Activated T-helper 9 cell treated with anti-CD3 and anti-CD28 coated beads, Interleukin-2, amount 50 U/mL, for 16 hours (primary cell): ENCODE measurements around the gene SREK1IP1.
"Not testable (repeated sequence)": the region's sequence is repeated elsewhere in the genome, so short reads cannot be mapped to it uniquely, and the experiment has no call there.

Experiments
- DNase-seq: peaks from one replicate; pipeline ENCODE4 v3.0.0-alpha.2; 2020; ENCODE audit warnings: low read depth

Gene SREK1IP1

GRCh38 chr5:64763948-64764503 lies 4.5 kb downstream of the SREK1IP1 start:
- no peak for DNase-seq

DNA sequence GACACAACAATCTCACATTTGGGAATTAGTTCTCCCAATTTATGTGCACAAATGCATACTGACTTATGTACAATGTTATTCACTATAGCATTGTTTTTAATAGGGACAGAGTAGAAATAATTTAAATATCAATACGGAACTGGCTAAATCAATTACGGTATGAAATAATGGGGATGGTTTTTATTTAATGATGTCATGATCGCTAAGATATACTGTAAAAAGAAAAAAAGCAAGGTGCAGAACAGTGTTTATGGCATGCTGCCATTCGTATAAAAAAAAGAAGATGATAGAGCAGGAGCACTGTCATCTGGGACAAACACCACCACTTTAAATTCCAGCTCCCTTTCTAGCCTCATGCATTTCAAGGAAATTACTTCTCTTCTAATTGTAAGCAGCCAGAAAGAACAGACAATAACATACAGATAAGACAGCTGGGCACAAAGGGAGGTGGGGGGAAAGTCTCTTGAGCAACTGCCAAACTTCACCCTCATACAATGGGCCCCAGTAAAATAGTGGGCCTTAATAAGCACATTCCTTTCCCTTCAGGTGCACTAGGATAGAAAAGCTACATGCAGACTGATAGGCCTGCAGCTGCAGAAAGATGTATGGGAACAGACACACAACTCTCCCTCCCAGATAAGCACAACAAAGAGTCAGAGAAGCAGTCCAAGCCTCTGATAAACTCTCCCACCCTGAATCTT lies 8.4 kb downstream of the SREK1IP1 start:
- DNase-seq: no peak

DNA sequence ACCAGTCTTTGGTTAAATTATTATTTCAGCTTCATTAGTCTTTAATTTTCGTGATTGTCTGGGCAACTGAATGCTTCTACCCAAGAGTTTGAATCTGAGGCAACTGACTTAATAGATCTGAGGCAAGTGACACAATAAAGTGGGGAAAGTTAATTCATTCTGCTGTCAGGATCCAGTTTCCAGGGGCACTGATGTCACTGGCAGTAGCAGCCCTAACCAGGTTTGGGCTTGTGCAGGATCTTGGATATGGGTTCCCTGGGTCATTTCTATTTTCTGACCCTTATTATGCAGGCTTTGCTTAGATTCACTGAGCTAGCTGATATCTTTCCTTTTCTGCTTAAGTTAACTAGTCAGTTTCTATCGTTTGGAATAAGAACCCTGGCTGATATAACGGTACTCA lies 9.6 kb downstream of the SREK1IP1 start:
- DNase-seq: no peak

- DNase-seq: no peak
These were observed 14.4 kb downstream of the SREK1IP1 start for GRCh38 chr5:64754066-64754465.

GRCh38 chr5:64749385-64749784 lies 19.1 kb downstream of the SREK1IP1 start:
- DNase-seq: no peak

GRCh38 chr5:64746446-64746845 lies 22.0 kb downstream of the SREK1IP1 start:
- no peak for DNase-seq

DNA sequence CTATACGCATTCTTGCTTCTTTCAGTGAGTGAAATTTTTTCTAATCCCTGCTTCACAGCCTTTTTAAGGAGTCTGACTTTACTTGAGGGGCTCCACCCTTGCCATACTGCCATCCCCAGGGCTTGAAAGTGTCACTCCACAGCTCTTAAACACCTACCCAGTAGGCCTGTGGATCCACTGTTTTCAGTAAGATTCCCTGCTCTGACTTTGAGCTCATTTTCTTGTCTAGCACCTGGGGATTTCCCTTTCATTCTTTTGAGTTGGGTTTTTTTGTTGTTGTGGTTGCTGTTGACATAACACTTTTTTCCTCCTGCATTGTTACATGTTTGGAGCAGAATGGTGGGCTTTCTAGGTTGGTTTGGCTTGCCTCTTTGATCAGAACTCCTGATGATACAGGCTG lies 23.6 kb downstream of the SREK1IP1 start:
- DNase-seq: no peak

GRCh38 chr5:64742821-64743220 lies 25.7 kb downstream of the SREK1IP1 start:
- DNase-seq: no peak

DNA sequence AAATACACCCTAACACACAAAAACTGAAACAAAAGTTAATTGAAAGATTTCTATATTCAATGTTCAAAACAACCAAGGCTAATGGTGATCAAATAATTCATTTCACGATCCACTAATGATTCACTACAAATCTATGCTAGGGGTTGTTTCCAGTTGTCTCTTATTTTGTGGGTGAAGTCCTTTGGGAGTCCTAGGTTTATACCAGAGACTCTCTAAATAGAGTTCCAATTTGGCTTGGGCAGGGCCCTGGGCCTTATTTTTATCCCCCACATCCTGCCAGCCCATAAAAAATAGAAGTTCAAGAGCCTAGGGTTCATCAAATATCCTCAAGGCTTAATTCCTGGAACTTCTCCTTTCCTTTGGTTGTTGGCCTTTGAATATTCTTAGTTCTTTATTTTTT lies 26.1 kb downstream of the SREK1IP1 start:
- DNase-seq: no peak

DNA sequence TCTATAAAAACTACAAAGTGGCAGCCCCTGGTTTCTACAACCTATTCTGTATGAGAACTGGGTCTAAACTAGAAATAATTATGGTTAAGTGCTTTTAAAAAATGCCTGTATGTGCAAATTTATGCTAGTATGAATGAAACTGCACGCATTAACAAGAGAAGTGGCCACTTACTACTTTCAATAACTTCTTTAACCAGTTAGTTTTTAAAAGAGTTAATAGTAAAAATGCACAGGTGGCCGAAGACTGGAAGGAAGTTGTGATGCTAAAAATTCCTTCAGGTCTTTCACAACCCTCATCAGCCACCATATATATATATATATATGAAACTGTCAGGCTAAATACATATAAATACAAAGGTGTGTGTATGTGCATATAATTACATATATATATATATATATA lies 41.3 kb downstream of the SREK1IP1 start:
- no peak for DNase-seq

DNA sequence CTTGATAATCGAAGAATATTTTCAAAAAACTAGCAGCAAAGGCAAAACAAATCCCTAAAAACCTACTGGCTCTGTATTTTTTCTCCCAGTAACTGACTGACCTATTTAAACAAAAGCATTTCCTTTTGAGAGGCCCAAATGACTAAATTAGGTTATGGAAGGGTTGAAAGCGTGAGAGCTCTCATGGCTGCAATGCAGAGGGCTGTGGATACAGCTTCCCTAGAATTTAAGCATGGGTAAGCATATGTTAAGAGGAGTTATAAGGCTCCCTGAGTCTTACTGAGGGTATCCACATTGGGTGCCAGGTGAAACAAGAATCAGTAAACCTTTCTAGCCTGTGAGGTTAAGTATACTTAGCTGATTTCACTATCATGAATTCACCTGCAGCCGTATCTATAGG lies 45.9 kb downstream of the SREK1IP1 start:
- no peak for DNase-seq

DNA sequence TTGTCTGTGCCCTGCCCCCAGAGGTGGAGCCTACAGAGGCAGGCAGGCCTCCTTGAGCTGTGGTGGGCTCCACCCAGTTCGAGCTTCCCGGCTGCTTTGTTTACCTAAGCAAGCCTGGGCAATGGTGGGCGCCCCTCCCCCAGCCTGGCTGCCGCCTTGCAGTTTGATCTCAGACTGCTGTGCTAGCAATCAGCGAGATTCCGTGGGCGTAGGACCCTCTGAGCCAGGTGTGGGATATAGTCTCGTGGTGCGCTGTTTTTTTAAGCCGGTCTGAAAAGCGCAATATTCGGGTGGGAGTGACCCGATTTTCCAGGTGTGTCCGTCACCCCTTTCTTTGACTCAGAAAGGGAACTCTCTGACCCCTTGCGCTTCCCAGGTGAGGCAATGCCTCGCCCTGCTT lies 54.0 kb downstream of the SREK1IP1 start:
- not testable (repeated sequence) for DNase-seq

DNA sequence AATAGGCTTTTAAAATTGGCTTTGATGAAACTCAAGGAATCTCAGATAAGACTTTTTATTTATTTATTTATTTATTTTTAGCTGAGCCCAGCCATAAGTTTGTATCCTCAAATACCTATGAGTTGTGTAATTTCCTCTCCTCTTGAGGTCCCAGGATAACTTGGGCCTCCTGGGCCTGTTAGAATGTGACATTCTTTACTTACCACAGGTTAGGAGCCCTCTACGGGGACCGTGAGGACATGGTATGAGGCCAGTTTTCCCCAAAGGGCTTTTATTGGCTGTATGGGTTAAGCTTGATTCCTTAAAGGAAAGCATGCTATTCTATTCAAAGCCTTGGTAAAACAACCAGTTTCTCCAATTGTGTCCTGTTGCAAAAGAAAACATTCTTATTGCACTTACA lies 61.3 kb downstream of the SREK1IP1 start:
- DNase-seq: no peak

GRCh38 chr5:64706074-64706473 lies 62.4 kb downstream of the SREK1IP1 start:
- DNase-seq: not testable (repeated sequence)

GRCh38 chr5:64700765-64701164 lies 67.7 kb downstream of the SREK1IP1 start:
- DNase-seq: no peak

DNA sequence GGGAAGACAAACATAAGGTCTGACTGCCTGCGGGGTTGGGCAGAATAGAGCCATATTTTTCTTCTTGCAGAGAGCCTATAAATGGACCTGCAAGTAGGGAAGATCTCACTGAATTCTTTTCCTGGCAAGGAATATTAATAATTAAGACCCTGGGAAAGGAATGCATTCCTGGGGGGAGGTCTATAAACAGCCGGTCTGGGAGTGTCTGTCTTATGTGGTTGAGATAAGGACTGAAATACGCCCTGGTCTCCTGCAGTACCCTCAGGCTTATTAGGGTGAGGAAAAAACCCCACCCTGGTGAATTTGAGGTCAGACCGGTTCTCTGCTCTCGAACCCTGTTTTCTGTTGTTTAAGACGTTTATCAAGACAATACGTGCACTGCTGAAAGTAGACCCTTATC lies 72.1 kb downstream of the SREK1IP1 start:
- not testable (repeated sequence) for DNase-seq

GRCh38 chr5:64693636-64694035 lies 74.9 kb downstream of the SREK1IP1 start:
- DNase-seq: no peak

DNA sequence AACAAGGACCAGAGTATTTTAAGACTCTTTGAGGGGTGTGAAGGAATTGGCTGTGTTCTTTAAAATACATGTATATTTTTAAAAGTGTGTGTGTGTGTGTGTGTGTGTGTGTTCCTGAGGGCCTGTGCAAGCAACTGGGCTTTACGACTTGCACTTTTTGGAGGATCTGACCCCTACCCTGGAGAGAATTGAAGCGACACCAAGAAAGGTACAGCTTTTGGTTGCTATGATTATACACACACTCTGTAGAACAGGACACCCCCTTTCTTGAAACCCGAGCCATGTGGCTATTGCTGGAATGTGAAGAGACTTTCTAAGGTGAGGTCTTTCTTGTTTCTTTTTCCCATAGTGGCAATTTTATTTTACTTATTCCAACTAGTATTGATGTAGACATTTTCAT lies 77.2 kb downstream of the SREK1IP1 start:
- DNase-seq: no peak

DNA sequence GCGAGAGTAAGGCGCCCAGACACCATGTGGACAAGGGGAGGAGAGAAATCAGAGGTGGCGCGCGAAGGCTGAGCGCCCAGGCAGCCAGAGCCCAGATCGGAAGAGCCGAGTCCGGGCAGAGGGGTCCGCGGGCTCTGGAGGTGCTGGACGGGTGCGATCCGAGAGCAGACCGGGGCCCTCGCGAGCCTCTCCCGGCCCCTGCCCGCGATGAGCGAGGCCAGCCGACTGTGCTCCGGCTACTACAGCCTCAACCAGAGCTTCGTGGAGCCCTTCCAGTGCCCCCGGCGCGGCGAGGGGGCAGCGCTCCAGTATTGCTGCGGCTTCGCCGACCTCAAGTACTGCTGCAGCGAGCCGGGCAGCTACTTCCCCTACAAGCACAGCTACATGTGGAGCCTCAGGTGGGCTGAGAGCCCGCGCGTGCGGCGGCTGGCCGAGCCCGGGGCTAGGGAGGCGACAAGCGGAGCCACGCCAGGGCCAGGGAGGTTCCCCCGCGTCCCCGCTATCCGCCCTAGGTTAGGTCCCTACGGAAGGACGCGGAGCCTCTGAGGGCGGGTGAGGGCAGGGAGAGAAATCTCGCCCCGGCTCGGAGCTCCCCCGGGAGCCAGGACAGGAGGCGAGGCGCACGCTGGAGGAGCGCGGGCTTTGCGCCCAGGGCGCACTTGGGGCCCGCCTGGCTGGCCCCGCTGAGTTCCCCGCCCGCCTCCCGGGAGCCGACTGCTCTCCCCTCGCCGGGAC lies 77.9 kb downstream of the SREK1IP1 start, which contains the start of gene SHISAL2B:
Gene SHISAL2B (plus strand): TSS at position 87 of the 735 bp plus-strand sequence. CDS start 121 bp downstream, at position 208.
- no peak for DNase-seq

- no peak for DNase-seq
These were observed 78.4 kb downstream of the SREK1IP1 start for GRCh38 chr5:64690104-64690416.

DNA sequence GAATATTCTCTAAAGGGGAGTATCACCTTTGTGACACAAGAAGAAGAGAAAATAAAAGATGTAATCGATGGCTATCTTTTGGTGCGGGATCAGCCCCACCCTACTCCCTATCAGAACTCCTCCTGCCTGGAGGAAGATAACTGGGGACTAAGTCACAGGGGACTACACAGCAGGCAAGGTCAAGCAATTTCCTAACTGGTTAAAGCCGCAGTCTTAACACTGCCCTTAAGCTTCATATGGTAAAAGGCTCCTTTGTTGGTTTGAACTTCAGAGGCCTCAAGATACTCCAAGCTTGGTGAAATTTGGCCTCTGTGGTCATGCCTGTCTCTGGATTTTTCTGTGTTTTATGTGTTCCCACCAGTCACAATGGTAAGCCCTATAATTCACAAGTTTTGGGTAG lies 79.5 kb downstream of the SREK1IP1 start:
- DNase-seq: no peak

- DNase-seq: no peak
These were observed 80.1 kb downstream of the SREK1IP1 start for GRCh38 chr5:64688391-64688790.

DNA sequence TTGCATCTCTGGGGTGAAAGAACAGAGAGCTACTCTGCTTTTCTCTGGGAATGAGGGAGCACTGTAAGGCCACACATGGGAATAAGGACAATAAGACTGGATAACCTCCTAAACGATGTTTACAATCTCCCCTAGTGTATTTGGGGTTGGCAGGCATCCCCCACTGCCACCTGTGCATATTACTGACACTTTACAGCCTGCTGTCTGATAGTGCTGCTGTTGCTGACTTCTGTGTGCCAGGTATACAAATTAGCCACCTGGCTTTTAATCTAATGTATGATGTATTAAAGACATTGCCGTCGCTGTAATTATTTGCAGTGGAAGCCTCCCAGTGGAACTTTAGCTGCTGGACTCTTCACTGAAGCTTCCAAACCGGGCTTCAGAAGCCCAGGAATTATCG lies 82.6 kb downstream of the SREK1IP1 start:
- no peak for DNase-seq

DNA sequence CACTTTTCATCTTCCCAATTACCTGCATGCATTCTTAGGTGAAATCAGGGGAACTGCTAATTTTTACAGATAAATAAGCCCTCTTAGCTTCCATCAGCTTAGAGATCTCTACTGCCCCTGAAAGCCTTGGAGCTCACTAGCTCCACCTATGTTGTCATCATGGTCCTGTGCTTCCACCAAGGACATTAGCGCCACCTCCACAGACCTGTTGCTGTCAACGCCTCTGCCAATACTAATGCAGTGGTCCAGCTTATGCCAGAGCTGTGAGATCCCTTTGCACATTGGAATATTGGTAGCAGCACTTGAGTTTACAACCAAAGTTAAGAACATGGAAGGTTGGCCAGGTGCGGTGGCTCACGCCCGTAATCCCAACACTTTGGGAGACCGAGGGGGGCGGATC lies 85.9 kb downstream of the SREK1IP1 start:
- no peak for DNase-seq
